DOHH2 (cell line): ENCODE data around the gene SMU1.
"Not testable (repeated sequence)": the region's sequence is repeated elsewhere in the genome, so short reads cannot be mapped to it uniquely, and the experiment has no call there.

Experiments used
- EZH2phosphoT487 ChIP-seq: fragments of 200-600 bp; sonication (generic); IDR thresholded peaks from 2 replicates; pipeline ENCODE4 v1.6.1; 2017; ENCODE audit warnings: borderline replicate concordance, mild to moderate bottlenecking, antibody characterized with exemption, low read length, moderate library complexity, mixed read lengths
- TF ChIP-seq, protein P1 (sequence below): fragments of 200-600 bp; sonication (generic); IDR thresholded peaks from one replicate; pipeline ENCODE4 v1.5.1; 2014; ENCODE audit warnings: antibody characterized with exemption, mild to moderate bottlenecking, low read depth, low read length; ENCODE audit not compliant: poor library complexity, severe bottlenecking

DNA sequence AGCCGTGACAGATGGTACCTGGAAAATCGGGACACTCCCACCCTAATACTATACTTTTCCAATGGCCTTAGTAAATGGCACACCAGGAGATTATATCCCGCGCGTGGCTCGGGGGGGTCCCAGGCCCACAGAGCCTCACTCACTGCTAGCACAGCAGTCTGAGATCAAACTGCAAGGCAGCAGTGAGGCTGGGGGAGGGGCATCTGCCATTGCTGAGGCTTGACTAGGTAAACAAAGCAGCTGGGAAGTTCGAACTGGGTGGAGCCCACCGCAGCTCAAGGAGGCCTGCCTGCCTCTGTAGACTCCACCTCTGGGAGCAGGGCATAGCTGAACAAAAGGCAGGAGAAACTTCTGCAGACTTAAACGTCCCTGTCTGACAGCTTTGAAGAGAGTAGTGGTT is 9.2 kb upstream of the SMU1 start:
- TF ChIP-seq, protein P1, sequence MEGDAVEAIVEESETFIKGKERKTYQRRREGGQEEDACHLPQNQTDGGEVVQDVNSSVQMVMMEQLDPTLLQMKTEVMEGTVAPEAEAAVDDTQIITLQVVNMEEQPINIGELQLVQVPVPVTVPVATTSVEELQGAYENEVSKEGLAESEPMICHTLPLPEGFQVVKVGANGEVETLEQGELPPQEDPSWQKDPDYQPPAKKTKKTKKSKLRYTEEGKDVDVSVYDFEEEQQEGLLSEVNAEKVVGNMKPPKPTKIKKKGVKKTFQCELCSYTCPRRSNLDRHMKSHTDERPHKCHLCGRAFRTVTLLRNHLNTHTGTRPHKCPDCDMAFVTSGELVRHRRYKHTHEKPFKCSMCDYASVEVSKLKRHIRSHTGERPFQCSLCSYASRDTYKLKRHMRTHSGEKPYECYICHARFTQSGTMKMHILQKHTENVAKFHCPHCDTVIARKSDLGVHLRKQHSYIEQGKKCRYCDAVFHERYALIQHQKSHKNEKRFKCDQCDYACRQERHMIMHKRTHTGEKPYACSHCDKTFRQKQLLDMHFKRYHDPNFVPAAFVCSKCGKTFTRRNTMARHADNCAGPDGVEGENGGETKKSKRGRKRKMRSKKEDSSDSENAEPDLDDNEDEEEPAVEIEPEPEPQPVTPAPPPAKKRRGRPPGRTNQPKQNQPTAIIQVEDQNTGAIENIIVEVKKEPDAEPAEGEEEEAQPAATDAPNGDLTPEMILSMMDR: not testable (repeated sequence)
- not testable (repeated sequence) for TF ChIP-seq EZH2phosphoT487
